Spleen (tissue), 7 donors: ENCODE data around the gene PRKCZ.

Source experiments
- CTCF ChIP-seq, 11 experiments: fragments of 200-600 bp in 7 of 11; fragments of 450-650 bp in 4 of 11; sonication (generic) in 4 of 11; IDR thresholded peaks in 8 of 11; conservative IDR thresholded peaks in 3 of 11; 1 replicate in 7 of 11; 2 replicates in 4 of 11; pipeline versions ENCODE4 v1.4.0 to v1.8.0; 2016 to 2021; ENCODE audit warnings: antibody characterized with exemption in 11 of 11, inconsistent platforms in 4 of 11, mild to moderate bottlenecking in 1 of 11
- POLR2A ChIP-seq, 3 donors: fragments of 450-650 bp; IDR thresholded peaks; one replicate each; pipeline ENCODE4 v1.5.1; 2017; ENCODE audit warnings: antibody characterized with exemption in 3 of 3, mild to moderate bottlenecking in 1 of 3
- donor health status: DM: no; HTN: no; CAD: no; lungs with moderate emphysema.
- donor health status: DM: no; HTN: no; CAD: no.
- donor health status: DM: no; HTN: no; CAD: no.

- TF ChIP-seq CTCF (IDR thresholded peaks at IDR 0.05 in 8 of 11, conservative IDR thresholded peaks at IDR 0.05 in 3 of 11) (no peak), POLR2A (IDR thresholded peaks at IDR 0.05) (no peak)
Observed at GRCh38 chr1:2027961-2028583, 22.1 kb upstream of the PRKCZ start.
